ENCODE measurements around the gene XRCC1. TPM values are rescaled to one million over a fixed set of nuclear protein-coding genes. Genes with fewer than 3 reads are reported as not detected.
A peak's percentile ranks its signal among the peaks of the same experiment; 100 is the strongest.

Gene XRCC1
- total RNA-seq, 6 experiments from 2014 or later, result 5.5 to 8.4 (median 7.5) TPM

GRCh38 chr19:43594710-43595604 lies 19.6 kb upstream of the XRCC1 start:
- Histone ChIP-seq H3K27me3 (no peaks in the 10 kb centered on the region), H3K27ac (peak overlapping the region; percentile 70 to 96 (median 92)), H3K4me1 (peaks cover 0 to 31% (median 10%) of the 10 kb centered on the region in 4 donors), H3K36me3 (peaks cover 0 to 18% (median 3%) of the 10 kb centered on the region in 4 donors), H3K9me3 (no peaks in the 10 kb centered on the region), H3K4me3 (peak overlapping the region; percentile 57 to 66 (median 61))
- intact Hi-C loops (cut with DNase I), result no loop called here
- 0% methylated on average over 12 of the region's 64 CpGs for WGBS (ENCODE audit: insufficient coverage, low coverage, low lambda C conversion rate, missing lambda C conversion rate)
- TF ChIP-seq, protein P1, sequence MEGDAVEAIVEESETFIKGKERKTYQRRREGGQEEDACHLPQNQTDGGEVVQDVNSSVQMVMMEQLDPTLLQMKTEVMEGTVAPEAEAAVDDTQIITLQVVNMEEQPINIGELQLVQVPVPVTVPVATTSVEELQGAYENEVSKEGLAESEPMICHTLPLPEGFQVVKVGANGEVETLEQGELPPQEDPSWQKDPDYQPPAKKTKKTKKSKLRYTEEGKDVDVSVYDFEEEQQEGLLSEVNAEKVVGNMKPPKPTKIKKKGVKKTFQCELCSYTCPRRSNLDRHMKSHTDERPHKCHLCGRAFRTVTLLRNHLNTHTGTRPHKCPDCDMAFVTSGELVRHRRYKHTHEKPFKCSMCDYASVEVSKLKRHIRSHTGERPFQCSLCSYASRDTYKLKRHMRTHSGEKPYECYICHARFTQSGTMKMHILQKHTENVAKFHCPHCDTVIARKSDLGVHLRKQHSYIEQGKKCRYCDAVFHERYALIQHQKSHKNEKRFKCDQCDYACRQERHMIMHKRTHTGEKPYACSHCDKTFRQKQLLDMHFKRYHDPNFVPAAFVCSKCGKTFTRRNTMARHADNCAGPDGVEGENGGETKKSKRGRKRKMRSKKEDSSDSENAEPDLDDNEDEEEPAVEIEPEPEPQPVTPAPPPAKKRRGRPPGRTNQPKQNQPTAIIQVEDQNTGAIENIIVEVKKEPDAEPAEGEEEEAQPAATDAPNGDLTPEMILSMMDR (IDR thresholded peaks at IDR 0.05), result peak; percentile 56 to 72 (median 64)
- peak; percentile 26 for TF ChIP-seq POLR2A (IDR thresholded peaks at IDR 0.05)
- DNase-seq, result peak; percentile 59 to 73 (median 72)
- ATAC-seq, result peak; percentile 6 to 33 (median 20)

DNA sequence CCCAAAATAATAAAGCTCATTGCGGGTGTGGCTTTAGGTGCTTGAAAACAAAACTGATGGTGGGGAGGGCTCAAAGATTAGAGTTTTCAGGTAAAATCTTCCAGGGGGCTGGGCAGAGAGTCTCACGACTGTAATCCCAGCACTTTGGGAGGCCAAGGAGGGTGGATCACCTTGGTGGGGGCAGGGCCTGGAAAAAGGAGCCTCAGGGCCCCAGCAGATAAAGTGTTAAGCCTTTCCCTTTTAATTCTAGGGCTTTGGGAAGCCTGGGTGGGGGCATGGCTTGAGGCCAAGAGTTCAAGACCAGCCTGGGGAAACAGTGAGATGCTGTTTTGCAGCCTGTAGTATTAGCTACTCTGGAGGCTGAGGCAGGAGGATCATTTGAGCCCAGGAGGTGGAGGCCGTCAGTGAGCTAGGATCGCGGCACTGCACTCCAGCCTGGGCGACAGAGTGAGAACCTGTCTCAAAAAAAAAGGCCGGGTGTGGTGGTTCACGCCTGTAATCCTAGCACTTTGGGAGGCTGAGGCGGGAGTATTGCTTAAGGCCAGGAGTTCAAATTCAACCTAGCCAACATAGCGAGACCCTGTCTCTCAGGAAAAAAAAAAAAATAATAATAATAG lies 18.9 kb upstream of the XRCC1 start:
- Histone ChIP-seq H3K9me3 (no peaks in the 10 kb centered on the region), H3K27ac (peak overlapping the region in 2 of 3 donors; percentile 70 to 96), H3K36me3 (peaks cover 0 to 14% (median 3%) of the 10 kb centered on the region in 4 donors), H3K4me3 (peak overlapping the region; percentile 57 to 66 (median 61)), H3K4me1 (peaks cover 0 to 31% (median 10%) of the 10 kb centered on the region in 4 donors), H3K27me3 (no peaks in the 10 kb centered on the region)
- no peak for ATAC-seq
- WGBS (ENCODE audit: insufficient coverage, low coverage, low lambda C conversion rate, missing lambda C conversion rate), result 83% methylated on average over 8 of the region's 10 CpGs
- no peak for DNase-seq
- no peak for TF ChIP-seq POLR2A (IDR thresholded peaks at IDR 0.05)
- TF ChIP-seq, protein P1 (IDR thresholded peaks at IDR 0.05), result no peak
- intact Hi-C loops (cut with DNase I), result no loop called here

DNA sequence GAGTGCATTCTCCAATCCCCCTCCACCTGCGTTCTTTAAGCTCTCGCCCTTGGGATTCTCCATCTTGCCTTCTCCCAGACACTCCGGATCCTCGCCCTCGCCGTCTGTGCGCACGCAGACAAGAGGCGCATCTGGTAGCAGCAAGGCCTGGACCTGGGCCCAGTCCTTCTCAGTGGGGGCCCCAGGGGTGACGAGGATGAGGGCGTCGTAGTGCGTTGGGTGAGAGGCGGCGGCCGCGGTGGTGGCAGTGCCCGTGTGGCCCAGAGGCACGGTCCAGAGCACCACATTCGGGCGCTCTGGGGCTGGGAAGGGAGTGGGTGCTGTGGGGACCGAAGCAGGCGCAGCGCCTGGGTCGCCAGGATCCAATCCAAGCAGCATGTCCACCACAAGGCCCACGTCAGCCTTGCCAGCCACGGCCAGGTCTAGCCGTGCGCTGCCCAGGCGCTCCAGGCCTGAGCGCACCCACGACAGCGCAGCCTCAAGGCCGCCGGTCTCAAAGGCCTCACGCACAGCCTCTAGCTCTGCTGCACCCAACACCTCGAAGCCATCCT lies 17.5 kb upstream of the XRCC1 start:
- no peaks in the 10 kb centered on the region for H3K27me3 ChIP-seq
- no peaks in the 10 kb centered on the region for H3K9me3 ChIP-seq
- no peak for ATAC-seq
- peaks cover 0 to 26% (median 10%) of the 10 kb centered on the region in 4 donors for H3K4me1 ChIP-seq
- H3K36me3 ChIP-seq, result peaks cover 0 to 11% (median 2%) of the 10 kb centered on the region in 4 donors
- TF ChIP-seq, protein P1 (IDR thresholded peaks at IDR 0.05), result no peak
- TF ChIP-seq POLR2A (IDR thresholded peaks at IDR 0.05), result no peak
- WGBS (ENCODE audit: insufficient coverage, low coverage, low lambda C conversion rate, missing lambda C conversion rate), result 96% methylated on average over 9 of the region's 37 CpGs
- intact Hi-C loops (cut with DNase I), result no loop called here
- no peak overlapping the region for H3K27ac ChIP-seq
- no peak overlapping the region for H3K4me3 ChIP-seq
- DNase-seq, result no peak

- Histone ChIP-seq H3K36me3 (peaks cover 0 to 11% (median 2%) of the 10 kb centered on the region in 4 donors), H3K4me1 (peaks cover 0 to 19% (median 8%) of the 10 kb centered on the region in 4 donors), H3K4me3 (no peak overlapping the region), H3K9me3 (no peaks in the 10 kb centered on the region), H3K27ac (no peak overlapping the region), H3K27me3 (no peaks in the 10 kb centered on the region)
- no peak for DNase-seq
- 100% methylated on average over 2 of the region's 63 CpGs for WGBS (ENCODE audit: insufficient coverage, low coverage, low lambda C conversion rate, missing lambda C conversion rate)
- intact Hi-C loops (cut with DNase I), result no loop called here
- TF ChIP-seq, protein P1 (IDR thresholded peaks at IDR 0.05), result no peak
- TF ChIP-seq POLR2A (IDR thresholded peaks at IDR 0.05), result no peak
- no peak for ATAC-seq
Measured at GRCh38 chr19:43591904-43592772, 16.8 kb upstream of the XRCC1 start.

Measured in right lobe of liver (tissue), 6 donors.